ENCODE measurements around the gene FNDC5.
A peak's percentile ranks its signal among the peaks of the same experiment; 100 is the strongest.

Gene FNDC5

GRCh38 chr1:32883338-32884031 lies 12.8 kb upstream of the FNDC5 start:
- no peak for DNase-seq

GRCh38 chr1:32881871-32882850 lies 11.4 kb upstream of the FNDC5 start:
- peak; percentile 8 for DNase-seq

GRCh38 chr1:32881291-32881690 lies 10.6 kb upstream of the FNDC5 start:
- no peak for DNase-seq

- DNase-seq: no peak
These were observed 7.9 kb upstream of the FNDC5 start for GRCh38 chr1:32878637-32879041.

- peak; percentile 20 for DNase-seq
These were observed 7.5 kb upstream of the FNDC5 start for GRCh38 chr1:32878183-32878582.

GRCh38 chr1:32877211-32878110 lies 6.7 kb upstream of the FNDC5 start:
- DNase-seq: peak; percentile 60

- DNase-seq: peak; percentile 6
These were observed 5.9 kb upstream of the FNDC5 start for GRCh38 chr1:32876341-32877210.

- no peak for DNase-seq
These were observed 4.4 kb upstream of the FNDC5 start for GRCh38 chr1:32874860-32875752.

GRCh38 chr1:32873484-32873883 lies 2.8 kb upstream of the FNDC5 start:
- no peak for DNase-seq

- DNase-seq: no peak
These were observed 1.4 kb upstream of the FNDC5 start for GRCh38 chr1:32872192-32872460.

GRCh38 chr1:32871364-32872191 lies 866 bp upstream of the FNDC5 start:
- DNase-seq: peak; percentile 15

GRCh38 chr1:32869923-32870614 lies 643 bp downstream of the FNDC5 start:
- DNase-seq: no peak

GRCh38 chr1:32868806-32869455 lies 1.8 kb downstream of the FNDC5 start:
- DNase-seq: no peak

- no peak for DNase-seq
These were observed 2.6 kb downstream of the FNDC5 start for GRCh38 chr1:32868085-32868484.

- no peak for DNase-seq
These were observed 3.0 kb downstream of the FNDC5 start for GRCh38 chr1:32867671-32868070.

- no peak for DNase-seq
These were observed 3.6 kb downstream of the FNDC5 start for GRCh38 chr1:32867151-32867550.

- DNase-seq: no peak
These were observed 4.9 kb downstream of the FNDC5 start for GRCh38 chr1:32865639-32866405.

GRCh38 chr1:32864375-32865019 lies 6.2 kb downstream of the FNDC5 start:
- no peak for DNase-seq

All from DMS79 (cell line).